ENCODE data around the gene CFAP161.

Gene CFAP161

DNA sequence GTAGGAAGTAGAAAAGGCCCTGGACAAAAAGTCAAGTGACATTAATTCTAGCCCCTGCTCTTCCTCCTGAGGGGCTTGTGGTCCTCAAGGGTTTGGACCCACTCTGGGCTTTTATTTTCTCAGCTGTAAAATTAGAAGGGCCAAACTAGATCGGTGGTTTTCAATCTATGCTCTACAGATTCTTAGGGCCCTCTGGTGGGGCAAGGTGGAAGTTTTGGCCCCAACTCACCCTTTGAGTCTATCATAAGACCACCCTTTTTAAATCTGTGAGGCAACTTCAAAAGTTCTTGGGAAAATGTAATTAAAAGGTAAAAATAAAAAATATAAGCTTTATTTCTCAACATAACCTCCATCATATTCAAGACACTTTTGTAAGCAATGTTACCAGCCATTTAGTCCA, 25.6 kb upstream of the CFAP161 start:
- TF ChIP-seq CTCF (IDR thresholded peaks at IDR 0.05) = peak; percentile 56

DNA sequence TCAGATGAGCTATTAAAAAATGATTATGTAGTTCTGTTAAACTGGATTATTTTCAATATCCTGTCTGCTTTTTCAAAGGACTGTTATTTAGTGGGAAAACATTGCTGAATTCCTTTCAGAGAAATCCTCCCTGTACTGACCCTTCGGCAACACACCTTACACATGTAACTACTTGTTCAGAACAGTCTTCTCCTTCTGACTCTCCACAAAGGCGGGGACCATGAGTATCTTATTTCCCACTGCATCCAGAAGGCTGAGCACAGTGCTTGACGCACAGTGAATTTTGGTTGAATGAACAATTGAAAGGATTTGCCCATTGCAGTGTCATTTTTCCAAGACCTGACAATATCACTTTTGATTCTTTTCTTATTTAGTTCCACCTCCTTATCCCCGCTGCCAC, 23.1 kb upstream of the CFAP161 start:
- TF ChIP-seq CTCF (IDR thresholded peaks at IDR 0.05) = no peak

DNA sequence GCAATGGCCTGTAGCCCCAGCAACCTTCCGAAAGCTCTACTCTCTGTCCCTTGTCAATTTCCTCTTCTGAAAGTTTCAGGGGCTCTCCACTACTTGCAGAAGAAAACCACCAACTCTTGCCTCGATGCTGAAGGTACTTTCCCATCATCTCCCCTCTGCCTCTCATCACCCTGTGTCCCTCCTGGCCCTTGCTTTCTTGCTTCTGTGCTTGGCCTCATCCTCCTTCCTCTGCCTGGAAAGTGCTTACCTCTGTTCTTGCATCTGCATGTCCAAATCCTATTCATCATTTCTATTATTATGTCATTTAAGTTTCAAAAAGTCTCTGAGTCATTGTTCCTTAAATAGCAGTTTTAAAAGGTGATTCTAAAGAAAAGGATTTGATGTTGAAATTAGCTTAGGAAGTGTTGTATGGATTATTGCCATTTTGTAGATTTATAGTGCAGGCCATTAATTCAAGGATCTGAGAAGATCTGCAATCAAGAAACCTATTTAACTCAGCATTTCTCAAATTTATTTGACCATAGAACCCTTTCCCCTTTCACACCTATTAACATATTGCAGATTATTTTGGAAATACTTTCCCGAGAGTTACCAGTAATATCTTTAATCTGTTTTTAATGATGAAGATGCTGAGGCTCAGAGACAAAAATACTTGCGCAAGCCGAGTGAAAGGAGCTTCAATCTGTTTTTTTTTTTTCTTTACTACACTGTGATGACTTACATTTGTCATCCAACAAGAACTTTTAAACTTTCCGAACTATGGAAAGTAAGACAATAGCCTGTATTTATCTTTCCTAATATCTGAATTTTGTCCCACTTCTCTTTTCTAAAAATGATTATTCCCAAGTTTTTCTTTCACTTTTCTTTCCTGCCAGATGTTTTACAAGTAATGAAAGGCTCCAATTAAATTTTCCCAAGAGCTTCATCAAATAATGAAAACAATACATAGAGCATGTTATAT, 22.3 kb upstream of the CFAP161 start:
- no peak for TF ChIP-seq CTCF (IDR thresholded peaks at IDR 0.05)

- TF ChIP-seq CTCF (IDR thresholded peaks at IDR 0.05) = no peak
These were observed 20.8 kb upstream of the CFAP161 start for GRCh38 chr15:81113204-81113657.

DNA sequence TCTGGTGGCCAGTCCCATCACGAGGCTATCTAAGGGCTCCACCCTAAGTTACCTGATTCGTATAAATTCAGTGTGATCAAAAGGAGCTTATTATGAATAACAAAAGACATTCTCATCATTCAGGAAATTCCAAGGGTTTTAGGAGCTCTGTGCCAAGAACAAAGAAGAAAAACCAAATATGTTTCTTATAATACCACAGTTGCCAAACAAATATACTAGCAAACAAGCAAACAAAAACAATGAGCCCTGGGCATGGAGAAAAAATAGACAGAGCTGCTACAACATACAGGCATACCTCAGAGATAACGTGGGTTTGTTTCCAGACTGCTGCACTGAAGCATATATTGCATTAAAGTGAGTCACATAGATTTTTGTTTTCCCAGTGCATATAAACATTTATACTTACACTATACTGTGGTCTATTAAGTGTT, 20.2 kb upstream of the CFAP161 start:
- TF ChIP-seq CTCF (IDR thresholded peaks at IDR 0.05) = no peak

DNA sequence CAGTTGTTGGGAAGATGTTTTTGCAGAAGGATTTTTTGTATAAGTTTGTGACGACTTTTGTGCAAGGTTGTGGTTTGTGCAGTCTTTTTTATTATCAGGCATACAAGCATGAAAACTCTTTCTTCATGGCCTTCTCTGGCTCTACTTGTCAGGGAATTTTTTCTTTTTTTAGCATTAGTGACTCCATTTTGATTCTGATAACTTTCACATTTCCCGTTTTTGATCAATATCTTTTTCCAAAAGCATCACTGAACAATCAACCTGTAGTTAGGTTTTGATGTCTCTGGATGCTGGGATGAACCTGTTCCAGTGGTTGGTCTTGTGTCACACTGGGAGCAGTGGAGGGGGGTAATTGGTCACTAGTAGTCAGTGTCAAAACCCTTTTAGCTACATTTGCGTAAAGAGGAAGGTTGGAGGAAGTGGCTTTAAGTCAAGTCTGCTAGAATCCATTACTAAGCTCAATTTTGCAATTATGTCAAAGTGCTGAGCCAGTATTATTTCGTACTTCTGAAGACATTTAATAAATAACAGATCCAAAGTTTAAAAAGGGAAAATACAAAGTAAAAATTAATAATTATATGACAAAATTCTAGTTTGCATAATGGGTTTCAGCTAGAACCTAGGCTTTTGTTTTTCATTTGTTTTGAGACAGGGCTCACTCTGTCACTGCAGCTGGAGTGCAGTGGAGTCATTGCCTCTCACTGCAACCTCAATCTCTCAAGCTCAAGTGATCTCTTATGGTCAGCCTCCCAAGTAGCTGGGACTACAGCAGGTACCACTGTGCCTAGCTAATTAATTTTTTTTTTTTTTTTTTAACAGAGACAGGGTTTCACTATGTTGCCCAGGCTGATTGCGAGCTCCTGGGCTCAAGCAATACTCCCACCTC, 18.8 kb upstream of the CFAP161 start:
- TF ChIP-seq CTCF (IDR thresholded peaks at IDR 0.05) = no peak

DNA sequence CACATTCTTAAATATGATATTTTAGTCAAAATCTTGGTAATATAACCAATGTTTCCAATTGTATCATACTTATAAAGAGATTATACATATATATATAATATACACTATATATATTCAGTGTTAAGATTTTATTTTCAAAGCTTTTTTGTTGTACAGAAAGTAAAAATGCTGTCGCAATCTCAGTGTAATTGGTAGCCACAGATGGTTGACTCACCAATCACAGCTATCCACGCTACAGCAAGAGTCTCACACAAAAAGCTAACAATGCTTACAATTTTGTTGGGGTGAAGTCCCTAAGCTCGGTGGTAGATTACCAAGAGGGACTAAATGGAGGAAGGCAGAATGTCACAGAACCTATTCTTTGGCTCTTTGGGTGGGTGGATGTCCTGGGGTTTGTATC, 16.9 kb upstream of the CFAP161 start:
- no peak for TF ChIP-seq CTCF (IDR thresholded peaks at IDR 0.05)

Measured in LNCAP (cell line).